Activated T-cell treated with anti-CD3 and anti-CD28 coated beads for 48 hours (primary cell): ENCODE results near the gene SCAF11.

Experiments
- DNase-seq: peaks from one replicate; pipeline ENCODE4 v3.0.0-alpha.2; 2020; ENCODE audit warnings: low read depth

The SCAF11 gene

GRCh38 chr12:45918818-45919217 lies 71.6 kb downstream of the SCAF11 start:
- DNase-seq = no peak

GRCh38 chr12:45915405-45915804 lies 75.0 kb downstream of the SCAF11 start:
- no peak for DNase-seq

- no peak for DNase-seq
Observed at GRCh38 chr12:45914090-45914489, 76.3 kb downstream of the SCAF11 start.

GRCh38 chr12:45913631-45914030 lies 76.7 kb downstream of the SCAF11 start:
- DNase-seq = no peak

GRCh38 chr12:45912774-45913173 lies 77.6 kb downstream of the SCAF11 start:
- DNase-seq = no peak

GRCh38 chr12:45909041-45909713 lies 81.2 kb downstream of the SCAF11 start:
- DNase-seq = no peak

- no peak for DNase-seq
Observed at GRCh38 chr12:45907955-45908354, 82.4 kb downstream of the SCAF11 start.

- no peak for DNase-seq
Observed at GRCh38 chr12:45898094-45898493, 92.3 kb downstream of the SCAF11 start.

- DNase-seq = no peak
Observed at GRCh38 chr12:45895961-45896360, 94.4 kb downstream of the SCAF11 start.

- DNase-seq = no peak
Observed at GRCh38 chr12:45893240-45893639, 97.1 kb downstream of the SCAF11 start.

GRCh38 chr12:45890276-45890675 lies 100.1 kb downstream of the SCAF11 start:
- DNase-seq = no peak

- no peak for DNase-seq
Observed at GRCh38 chr12:45887544-45887943, 102.8 kb downstream of the SCAF11 start.

- no peak for DNase-seq
Observed at GRCh38 chr12:45886685-45887084, 103.7 kb downstream of the SCAF11 start.

- no peak for DNase-seq
Observed at GRCh38 chr12:45883187-45883586, 107.2 kb downstream of the SCAF11 start.

GRCh38 chr12:45880533-45880932 lies 109.8 kb downstream of the SCAF11 start:
- no peak for DNase-seq

- DNase-seq = no peak
Observed at GRCh38 chr12:45879363-45879895, 110.9 kb downstream of the SCAF11 start.

- DNase-seq = no peak
Observed at GRCh38 chr12:45878630-45879255, 111.6 kb downstream of the SCAF11 start.

- DNase-seq = no peak
Observed at GRCh38 chr12:45877069-45877468, 113.3 kb downstream of the SCAF11 start.

- DNase-seq = no peak
Observed at GRCh38 chr12:45872446-45872845, 117.9 kb downstream of the SCAF11 start.
